HG03159 (cell line): ENCODE data around the gene CDH4.

Source experiments
- ATAC-seq: cut with Tn5 transposase; IDR thresholded peaks from one replicate; pipeline ENCODE4 v1.9.1; 2021; ENCODE audit warnings: mild to moderate bottlenecking, moderate library complexity; ENCODE audit not compliant: unreplicated experiment

CDH4 gene

DNA sequence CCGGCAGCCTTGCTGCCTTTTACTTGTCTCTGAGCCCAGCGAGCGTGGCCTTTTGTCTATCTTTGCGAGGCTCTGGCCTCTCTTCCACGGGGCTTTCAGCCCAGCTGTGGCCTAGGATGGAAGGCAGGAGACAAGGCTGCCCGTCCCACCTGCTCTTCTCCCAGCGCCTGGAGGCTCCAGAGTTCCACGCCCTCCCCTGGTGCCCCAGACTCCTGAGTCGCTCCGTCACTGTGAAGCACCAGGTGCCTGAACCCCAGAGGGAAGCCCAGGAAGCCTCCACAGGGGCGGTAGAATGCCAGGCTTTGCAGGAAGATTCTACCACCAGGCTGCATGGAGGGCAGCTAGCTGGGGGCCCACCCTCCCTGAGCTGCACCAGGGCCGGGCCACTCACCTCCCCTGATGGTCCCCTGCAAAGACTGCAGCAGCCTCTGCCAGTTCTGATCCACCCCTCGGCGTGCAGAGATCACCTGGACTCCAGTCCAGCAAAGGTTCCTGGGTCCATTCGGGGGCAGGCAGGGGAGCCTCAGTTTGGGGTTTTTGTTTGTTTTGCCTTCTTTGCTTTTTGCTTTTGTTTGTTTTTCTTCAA, 384.6 kb downstream of the CDH4 start:
- ATAC-seq: no peak

DNA sequence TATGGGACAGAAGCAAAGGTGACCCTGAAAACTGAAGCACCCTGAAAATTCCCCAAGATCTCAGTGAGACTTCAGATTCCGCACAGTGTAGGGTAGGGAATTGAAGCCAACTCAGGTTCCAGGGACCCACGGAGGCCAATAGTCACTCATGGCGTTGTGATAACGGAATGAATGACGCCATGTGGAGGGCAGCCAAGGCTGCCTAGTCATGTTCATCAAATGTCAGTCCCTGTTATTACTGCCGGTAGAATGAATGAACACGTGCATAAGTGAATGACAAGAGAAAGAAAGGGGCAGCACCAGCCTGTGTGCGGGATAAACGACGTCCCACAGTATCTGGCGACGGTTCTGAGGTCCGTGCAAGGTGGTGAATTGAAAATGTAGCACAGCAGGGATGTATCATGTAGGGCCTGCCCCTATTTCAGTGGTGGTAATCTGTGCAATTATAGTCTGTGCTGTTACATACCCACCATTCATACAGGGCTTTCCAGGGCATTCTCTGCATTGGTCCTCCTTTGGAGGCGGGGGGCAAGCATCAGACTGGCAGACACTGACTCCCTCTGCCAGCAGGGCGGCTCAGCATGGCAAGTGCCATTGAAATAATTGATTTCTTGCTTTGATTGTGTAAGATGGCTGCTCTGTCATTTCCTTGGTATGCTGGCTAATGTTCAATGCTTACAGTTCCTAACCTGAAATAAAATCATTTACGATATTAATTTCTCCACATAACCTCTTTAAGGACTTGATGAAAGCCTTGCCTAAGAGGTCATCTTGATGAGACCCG, 386.9 kb downstream of the CDH4 start:
- no peak for ATAC-seq

DNA sequence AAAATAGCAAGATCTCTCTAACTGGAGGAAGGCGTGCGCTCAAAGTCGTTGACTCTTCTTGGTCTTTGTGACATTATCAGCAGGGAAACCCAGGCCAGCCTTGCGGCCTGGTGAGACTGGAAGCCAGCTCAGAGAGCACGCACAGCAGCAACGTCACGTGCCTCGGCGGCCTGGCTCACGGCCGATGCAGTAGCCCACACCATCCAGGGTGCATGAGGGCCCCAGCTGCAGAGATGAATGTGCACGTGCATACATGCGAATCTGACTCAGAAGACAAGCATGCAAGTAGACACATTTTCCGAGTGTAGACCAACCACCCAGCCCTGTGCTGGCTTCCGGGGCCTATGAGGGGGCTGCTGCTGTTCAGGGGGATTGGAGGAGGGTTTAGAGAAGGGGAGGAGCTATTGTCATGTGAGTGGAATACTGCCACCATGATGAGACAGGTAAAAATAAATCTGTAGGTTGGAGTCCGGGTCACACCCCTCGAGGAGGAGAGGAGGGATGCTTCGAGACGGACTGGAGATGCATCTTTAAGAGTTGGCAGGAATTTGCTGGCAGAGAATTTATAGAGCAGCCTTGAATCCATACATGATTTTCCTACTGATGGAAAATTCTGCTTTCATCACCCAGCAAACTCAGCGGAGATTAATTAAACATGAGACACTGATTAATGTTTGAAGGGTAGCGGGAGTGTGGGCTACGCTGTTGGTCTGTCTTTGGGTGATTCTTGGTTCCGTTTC, 388.2 kb downstream of the CDH4 start:
- no peak for ATAC-seq

DNA sequence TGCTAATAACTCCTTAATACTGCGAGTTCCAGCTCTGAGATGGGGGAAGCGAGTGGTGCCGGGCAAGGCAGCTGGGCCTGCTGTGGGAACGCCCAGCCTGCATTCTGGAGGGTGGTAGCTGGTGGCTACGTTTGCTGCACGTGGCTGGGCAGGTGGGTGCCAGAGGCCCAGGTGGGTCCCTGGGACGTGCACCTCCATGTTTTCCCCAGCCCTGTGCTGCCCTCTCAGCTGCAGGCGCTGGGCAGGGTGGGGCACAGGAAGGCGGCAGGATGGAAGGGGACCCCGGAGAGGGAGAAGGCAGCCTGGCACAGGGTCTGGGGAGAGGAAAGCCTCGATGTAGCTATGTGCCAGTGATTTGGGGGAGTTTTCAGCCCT, 388.8 kb downstream of the CDH4 start:
- ATAC-seq: no peak

DNA sequence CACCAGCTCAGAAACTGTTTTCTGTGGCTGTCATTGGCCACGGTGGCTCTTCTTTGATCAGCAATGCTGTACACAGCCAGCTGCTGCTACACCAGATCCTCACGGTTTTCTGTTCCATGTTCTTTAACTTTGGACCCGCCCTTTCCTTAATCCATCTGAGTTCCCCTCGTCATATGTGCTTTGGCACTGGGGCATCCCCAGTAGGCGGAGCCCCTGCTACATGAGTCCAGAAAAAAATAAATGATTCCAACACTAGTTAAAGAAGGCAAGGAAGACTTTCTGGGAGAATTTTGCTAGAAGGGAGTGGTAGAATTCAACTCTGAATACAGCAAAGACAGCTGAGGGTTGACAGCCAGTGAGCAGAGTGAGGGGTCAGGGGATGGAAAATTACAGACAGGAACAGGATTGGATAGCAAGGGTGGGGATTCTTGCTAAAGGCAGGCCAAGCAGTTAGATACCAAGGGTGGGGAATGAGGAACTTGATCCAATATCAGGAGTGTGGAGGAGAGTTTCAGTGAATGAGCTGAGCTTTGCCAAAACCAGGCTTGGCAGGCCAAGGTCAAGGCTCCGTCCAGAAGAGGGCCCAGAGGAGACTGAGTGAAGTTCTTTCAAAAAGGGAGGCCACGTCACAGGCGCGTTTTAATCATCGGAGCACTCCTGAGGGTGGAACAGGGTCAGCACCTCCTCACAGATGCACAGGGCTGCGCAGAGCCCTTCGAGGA, 391.8 kb downstream of the CDH4 start:
- no peak for ATAC-seq

DNA sequence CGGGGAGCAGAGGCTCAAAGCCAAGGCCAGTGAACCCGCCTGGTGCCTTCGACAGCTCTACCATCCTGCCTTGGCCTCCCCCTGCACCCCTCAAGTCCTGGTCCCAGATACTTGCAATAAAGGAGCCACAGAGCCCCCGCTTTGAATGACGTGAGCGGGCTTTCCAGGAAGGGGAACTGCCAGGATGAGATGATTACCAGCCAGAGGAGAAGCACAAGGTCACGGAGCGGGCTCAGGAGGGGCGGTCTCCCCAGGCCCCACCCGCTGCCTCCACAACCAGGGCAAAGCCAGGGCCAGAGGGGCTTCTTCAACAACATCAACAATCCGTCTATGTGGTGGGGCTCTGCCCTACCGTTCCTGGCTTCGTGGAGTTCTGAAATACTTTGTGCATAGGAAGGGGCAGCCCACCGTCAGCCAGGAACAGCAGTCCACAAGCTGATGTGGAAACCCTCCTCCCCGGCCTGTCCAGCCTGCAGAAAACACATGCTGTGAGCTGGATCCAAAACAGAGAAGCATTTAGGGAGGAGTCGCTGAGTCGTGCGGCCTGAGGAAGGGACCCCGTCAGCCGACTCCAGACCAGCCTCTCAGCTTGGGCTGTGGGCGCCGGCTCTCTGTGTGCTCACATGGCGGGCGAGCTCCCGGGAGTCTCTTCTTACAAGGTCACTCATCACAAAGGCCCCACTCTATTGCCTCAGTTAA, 392.5 kb downstream of the CDH4 start:
- no peak for ATAC-seq

DNA sequence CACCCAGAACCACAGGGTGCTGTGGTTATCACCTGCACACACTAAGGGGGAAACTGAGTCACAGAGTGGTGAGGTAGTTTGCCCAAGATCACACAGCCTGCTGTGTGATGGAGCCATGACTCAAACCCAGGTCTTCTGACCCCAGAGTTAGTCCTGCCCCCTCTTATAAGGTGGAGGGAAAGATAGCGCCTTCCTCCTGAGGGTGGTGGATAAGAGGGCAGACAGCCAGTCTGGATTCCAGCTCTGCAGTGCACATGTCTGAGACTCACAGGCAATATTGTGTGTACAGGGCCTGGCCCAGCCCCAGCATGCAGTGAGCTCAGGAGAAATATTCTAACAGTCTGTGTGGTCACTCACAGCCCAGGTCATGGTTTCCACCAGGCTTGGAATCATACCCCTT, 393.7 kb downstream of the CDH4 start:
- ATAC-seq: no peak

DNA sequence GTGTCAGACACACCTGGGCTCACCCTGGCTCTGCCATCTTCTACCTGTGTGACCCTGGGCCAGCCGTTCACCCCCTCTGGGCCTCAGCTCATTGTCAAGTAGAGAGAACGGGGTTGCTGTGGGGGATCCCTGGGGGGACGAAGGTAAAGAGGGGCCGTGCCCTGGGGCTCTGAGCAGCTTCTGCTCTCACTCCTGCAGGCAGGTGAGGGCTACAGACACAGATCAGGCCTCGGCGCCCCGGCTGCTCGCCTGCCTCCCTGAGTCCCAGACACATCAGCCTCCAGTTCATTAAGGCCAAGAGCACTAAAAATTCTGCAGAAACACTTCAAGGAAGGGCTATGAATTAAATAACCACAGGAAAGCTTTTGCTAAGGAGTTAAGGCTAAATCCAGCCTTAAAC, 394.4 kb downstream of the CDH4 start:
- no peak for ATAC-seq

DNA sequence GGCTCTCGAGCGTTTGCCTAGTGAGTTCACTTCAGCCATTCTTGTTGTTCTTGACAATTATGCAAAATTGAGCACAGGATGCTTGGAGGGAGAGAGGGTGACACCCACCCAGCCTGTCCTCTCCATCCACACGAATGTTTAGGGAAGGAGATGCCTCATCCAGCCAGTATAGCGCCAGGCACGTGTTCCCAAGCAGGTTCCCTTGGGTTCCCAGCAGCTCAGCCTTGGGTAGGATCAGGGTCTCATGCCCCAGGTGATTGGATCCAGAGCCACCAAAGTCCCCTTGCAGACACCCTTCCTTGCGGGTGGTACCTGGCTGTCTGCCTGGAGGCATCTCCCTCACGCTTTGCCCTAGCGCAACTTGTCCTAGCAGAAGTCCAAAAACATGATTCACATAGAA, 394.9 kb downstream of the CDH4 start:
- ATAC-seq: no peak

DNA sequence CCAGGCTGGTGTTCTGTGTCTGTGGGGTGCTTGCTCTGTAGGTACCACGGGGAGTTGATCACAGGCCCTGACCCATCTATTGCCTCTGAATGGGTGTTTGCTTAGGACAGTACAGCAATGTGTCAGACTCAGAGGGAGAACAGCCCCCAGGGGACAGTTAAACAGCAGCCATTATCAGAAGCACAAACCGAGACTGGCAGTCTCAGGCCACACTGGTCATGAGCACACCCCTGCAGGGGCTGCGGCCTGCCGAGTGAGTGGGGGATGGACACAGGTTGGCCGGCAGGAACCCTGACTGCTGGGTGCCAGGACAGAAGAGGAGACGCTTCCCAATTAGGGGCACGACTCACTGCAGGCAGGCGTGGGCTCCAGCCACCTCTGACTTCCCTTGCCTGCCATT, 395.6 kb downstream of the CDH4 start:
- ATAC-seq: no peak

DNA sequence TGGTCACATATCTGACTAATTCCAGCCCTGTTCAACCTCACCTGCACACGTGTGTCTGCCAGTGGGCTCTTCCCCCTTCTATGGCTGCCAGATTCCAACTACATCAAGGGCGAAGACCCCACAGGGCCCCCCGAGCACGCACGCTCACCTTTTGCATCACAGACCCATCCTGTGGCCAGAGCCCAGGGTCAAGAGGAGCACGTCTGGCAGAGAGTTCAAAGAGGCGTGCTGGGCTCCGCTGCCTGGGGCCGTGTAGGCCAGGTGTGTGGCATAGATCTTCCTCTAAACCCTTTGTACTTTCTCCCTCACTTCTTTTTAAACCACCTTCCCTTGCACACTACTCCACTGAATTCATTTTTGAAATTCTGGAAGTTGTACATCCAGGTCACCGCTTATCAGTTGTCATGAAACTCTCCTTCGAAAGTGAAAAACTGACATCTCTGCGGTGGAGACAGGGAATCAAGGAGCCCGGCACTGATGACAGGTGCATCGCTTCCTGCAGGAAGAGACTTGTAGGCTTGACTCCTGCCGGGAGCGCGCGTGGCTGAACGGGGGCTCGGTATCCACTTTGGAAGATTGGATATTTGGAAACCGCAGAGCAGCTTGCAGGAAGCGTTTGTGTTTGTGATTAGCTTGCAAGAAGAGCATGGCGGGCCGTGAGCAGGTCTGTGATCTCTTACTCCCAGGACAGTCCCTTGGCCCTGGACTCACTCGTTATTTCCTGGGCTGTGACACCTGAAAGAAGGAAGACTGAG, 397.2 kb downstream of the CDH4 start:
- ATAC-seq: no peak

DNA sequence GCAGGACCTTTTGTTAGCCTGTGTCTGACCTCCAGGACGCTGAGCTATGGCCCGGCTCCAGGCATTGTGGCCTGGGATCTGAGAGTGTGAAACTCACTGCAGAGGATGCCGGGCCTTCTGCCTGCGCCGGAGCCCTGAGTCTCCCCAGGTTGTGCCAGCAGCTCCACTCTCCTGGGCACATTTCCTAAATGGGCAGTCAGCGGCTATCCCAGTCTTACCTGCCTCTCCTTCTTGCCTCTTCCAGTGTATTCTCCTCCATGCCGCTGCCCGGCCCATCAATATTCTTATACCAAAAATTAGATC, 397.8 kb downstream of the CDH4 start:
- no peak for ATAC-seq

DNA sequence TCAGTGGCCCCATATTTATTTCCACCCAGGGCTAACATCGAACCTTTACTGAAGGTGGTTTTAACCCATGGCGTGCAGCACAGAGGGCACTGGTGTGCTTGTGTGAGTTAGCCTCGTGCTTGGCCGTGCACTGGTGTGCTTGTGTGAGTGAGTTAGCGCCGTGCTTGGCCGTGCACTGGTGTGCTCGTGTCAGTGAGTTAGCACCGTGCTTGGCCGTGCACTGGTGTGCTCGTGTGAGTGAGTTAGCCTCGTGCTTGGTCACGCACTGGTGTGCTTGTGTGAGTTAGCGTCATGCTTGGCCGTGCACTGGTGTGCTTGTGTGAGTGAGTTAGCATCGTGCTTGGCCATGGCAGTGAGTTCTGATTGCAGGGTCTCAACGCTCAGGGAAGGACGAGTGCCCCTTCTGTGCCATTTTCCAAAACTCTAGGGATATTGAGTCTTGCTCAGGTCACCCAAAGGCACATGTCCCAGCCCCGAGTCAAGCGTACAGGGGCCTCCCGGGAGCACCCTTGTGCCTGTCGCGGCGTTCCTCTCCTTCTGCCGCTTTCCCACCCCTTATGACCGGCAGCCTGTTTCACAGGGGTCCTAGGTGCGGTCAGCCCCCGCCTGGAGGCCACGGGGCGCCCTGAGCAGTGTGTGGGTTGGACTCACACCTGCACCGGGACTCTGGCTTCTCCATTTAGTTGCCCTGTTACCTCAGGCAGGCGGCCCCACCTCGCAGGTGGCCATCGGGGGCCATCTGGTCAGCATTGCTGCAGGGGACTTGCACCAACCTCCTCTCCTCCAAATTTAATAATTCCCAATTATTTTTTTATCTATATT, 399.1 kb downstream of the CDH4 start:
- ATAC-seq: no peak

DNA sequence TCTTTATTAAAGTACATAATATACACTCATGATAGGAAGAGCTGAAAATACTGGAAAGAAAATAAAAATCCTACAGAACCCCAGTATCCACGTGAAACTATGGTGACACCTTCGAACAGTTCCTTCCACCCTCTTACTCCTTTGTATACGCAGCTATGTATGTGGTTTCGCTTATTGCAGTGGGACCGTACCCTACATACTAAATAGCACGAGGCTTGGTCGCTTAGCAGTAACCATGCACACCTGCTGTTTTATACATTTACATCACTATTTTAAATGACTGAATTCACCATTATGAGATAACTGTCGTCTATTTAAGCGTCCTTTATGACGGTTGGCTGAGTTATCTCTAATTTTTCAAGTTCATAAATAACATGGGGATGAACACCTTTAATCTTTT, 400.1 kb downstream of the CDH4 start:
- no peak for ATAC-seq

DNA sequence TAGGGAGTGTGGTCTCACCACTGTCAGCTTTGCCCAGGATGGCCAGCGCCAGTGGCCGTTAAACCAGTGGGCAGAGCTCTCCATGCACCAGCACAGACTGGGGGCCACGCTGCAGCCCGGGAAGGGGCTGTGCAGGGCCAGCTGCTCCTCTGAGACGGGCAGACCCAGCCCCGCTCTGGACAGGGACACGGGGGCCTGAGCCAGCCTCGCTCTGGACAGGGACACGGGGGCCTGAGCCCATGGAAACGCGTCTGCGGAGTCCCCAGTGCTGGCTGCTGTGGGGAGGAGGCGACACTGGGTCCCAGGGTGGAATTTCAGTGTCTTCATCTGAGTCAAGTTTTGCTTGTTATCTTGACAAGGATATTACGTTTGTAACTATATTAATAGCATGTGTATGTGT, 402.7 kb downstream of the CDH4 start:
- ATAC-seq: no peak

DNA sequence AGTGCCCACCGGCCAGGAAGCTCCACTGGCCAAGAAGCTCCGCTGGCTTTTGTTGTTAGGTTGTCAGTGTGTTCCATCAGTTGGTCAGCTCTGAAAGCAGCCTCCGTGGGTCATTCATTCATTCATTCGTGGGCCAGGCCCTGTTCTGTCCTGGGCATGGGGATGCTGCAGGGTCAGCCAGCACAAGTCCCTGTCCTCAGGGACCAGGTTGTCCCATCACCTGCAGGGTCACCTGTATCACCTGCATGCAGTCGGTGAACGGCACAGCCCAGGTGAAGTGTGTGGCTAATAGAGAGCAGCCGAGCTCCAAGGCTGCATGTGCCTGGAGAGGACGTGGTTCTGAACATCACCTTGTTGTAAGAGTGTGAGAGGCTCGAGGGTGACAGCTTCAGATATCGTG, 403.5 kb downstream of the CDH4 start:
- no peak for ATAC-seq

DNA sequence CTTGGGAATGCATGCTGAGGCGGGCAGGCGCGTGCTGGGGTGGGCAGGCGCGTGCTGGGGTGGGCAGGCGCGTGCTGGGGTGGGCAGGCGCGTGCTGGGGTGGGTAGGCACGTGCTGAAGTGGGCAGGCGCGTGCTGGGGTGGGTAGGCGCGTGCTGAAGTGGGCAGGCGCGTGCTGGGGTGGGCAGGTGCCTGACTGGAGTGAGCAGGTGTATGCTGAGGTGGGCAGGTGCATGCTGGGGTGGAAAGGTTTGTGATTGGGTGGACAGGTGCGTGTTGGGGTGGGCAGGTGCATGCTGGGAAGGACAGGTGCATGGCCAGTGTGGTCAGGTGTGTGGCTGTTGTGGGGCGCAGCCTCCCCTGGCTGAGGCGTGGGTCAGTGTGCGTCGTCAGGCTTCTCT, 404.1 kb downstream of the CDH4 start:
- no peak for ATAC-seq

DNA sequence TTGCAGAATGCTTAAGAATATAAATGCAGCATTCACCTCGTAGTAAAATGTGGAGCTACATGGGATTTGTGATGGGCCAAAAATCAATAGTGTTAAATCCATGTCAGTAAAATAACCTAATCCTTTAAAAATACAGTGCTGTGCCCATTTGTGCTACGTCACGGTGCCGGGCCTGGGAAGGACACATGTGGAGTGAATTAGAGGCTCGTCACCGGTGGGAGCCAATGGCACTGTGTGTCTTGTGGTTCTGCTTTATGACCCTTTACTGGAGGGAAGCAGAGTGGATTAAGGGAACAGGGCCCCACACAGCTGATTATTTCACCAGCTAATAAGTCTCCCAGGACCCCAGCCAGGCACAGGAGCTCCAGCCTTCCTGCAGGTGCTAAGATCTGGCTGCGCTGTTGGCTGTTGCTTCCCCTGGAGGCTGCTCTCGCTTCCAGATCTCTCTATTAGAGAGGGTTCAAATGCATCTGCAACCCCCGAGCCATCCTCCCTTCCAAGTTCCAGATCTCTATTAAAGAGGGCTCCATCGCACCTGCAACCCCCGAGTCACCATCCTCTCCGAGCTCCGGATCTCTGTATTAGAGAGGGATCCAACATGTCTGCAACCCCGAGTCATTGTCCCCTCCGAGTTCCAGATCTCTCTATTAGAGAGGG, 405.8 kb downstream of the CDH4 start:
- no peak for ATAC-seq

DNA sequence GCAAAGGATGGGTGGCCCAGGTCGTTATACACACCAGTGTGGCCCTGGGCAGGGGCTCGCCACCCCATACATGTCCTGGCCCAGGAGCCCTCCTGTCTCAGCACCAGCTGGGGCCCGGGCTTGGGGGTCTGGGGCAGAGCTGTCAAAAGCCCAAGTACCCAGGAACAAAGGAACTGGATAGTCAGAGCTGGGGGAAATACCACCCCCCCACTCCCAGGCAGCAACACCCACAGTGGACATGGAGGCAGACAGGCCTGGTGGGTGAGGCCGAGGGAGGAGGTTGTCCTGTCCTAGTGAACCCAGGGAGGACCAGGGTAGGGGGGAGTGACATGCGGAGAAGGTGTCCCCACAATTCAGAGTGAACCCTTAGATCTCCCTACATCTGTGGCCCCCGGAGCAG, 406.5 kb downstream of the CDH4 start:
- no peak for ATAC-seq
